Breast epithelium (tissue), 3 donors: ENCODE measurements around the gene CELF1.

Source experiments
- POLR2A ChIP-seq: fragments of 450-650 bp; IDR thresholded peaks from one replicate; pipeline ENCODE4 v1.6.1; 2016; ENCODE audit warnings: antibody characterized with exemption, mild to moderate bottlenecking, moderate library complexity
- TF ChIP-seq, protein P1 (sequence below), 3 donors: fragments of 450-650 bp; IDR thresholded peaks; one replicate each; pipeline ENCODE4 v1.5.1; 2016 to 2017; ENCODE audit warnings: antibody characterized with exemption in 3 of 3, mild to moderate bottlenecking in 3 of 3, moderate library complexity in 3 of 3

DNA sequence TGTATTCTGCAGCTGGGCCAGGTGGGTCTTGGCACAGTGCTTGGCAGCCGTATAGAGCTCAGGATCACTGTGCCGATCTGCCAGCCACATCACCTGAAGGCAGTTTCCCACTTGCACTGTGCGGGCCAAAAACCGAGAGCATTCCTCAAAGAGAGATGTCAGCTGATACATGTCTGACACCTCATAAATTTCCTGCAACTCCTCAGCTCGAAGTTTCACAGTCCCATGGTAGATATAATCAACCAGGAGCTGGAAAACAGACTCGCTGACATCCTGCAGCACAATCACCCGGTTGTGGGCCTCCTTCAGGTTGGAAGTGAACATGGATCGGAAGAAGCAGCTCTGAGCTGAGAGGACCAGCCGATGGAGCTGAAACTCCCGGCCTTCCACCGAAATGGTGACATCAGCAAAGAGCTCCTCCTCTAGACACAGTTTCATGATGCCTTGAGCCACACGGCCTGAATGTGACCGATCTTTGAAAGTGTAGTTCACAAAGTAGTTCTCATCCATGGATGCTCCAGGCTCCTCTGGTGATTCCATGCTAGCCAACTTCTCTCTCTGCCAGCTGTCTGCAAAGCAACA lies 24.6 kb upstream of the CELF1 start:
- TF ChIP-seq, protein P1, sequence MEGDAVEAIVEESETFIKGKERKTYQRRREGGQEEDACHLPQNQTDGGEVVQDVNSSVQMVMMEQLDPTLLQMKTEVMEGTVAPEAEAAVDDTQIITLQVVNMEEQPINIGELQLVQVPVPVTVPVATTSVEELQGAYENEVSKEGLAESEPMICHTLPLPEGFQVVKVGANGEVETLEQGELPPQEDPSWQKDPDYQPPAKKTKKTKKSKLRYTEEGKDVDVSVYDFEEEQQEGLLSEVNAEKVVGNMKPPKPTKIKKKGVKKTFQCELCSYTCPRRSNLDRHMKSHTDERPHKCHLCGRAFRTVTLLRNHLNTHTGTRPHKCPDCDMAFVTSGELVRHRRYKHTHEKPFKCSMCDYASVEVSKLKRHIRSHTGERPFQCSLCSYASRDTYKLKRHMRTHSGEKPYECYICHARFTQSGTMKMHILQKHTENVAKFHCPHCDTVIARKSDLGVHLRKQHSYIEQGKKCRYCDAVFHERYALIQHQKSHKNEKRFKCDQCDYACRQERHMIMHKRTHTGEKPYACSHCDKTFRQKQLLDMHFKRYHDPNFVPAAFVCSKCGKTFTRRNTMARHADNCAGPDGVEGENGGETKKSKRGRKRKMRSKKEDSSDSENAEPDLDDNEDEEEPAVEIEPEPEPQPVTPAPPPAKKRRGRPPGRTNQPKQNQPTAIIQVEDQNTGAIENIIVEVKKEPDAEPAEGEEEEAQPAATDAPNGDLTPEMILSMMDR (IDR thresholded peaks at IDR 0.05): no peak
- no peak for TF ChIP-seq POLR2A
